Measurements from ENCODE around the gene LRMDA. TPM values are rescaled to one million over a fixed set of nuclear protein-coding genes. Genes with fewer than 3 reads are reported as not detected.

LRMDA gene
- total and polyA plus RNA-seq, 2 donors (not counting 1 experiment from before 2014, with no cell fraction given): 0.12 TPM; not detected in 1

- ChIA-PET CTCF (interaction anchor here (1.3 kb wide), 1 partner anchor 945 kb away, joined by 3 read pairs; no protein-coding TSS in a partner anchor), POLR2A (no interaction called here)
- peaks cover 5% of the 10 kb centered on the region for H3K27me3 Mint-ChIP-seq
- Histone ChIP-seq H3K4me2 (replicated peaks; ENCODE audit: low read depth, low read length, poor library complexity, severe bottlenecking) (no peak overlapping the region), H4K20me1 (ENCODE audit: control insufficient read depth, insufficient read depth, low read length, poor library complexity, severe bottlenecking) (no peaks in the 10 kb centered on the region), H3K36me3 (replicated peaks in 1 of 2; ENCODE audit: control extremely low read depth in 1 of 2, control insufficient read depth in 1 of 2, extremely low read depth in 1 of 2, insufficient read depth in 2 of 2, low read length in 1 of 2) (no peaks in the 10 kb centered on the region), H3K4me3 (ENCODE audit: control extremely low read depth in 1 of 5, extremely low read depth in 1 of 5, insufficient read depth in 1 of 5, low read depth in 2 of 5, low read length in 4 of 5) (no peak overlapping the region), H3K27ac (ENCODE audit: low read length in 2 of 2) (no peak overlapping the region), H3K79me2 (ENCODE audit: control insufficient read depth, insufficient read depth, low read length) (no peaks in the 10 kb centered on the region), H3K4me1 (ENCODE audit: control insufficient read depth in 2 of 2, insufficient read depth in 2 of 2, low read length in 2 of 2) (no peaks in the 10 kb centered on the region), H3K9me3 (ENCODE audit: control extremely low read depth in 1 of 3, control insufficient read depth in 2 of 3, insufficient read depth in 1 of 3, low read length in 2 of 3) (peaks cover 0 to 4% (median 0%) of the 10 kb centered on the region in 3 donors), H2AFZ (ENCODE audit: insufficient read depth, low read depth, low read length, poor library complexity, severe bottlenecking) (no peak overlapping the region), H3K9ac (ENCODE audit: low read length) (no peak overlapping the region), H3K27me3 (replicated peaks in 1 of 4; ENCODE audit: control extremely low read depth in 1 of 4, control insufficient read depth in 3 of 4, insufficient read depth in 4 of 4, low read length in 3 of 4) (no peaks in the 10 kb centered on the region)
- H3K9me3 Mint-ChIP-seq (ENCODE audit: insufficient read depth): no peaks in the 10 kb centered on the region
- intact Hi-C loops (cut with micrococcal nuclease): no loop called here
- H3K27ac Mint-ChIP-seq: no peak overlapping the region
- H3K4me1 Mint-ChIP-seq: no peaks in the 10 kb centered on the region
- 91% methylated on average over 3 of the region's 6 CpGs for WGBS (ENCODE audit: insufficient coverage)
- H3K4me3 Mint-ChIP-seq: no peak overlapping the region
- ATAC-seq (ENCODE audit: low read depth): no peak
- no peak for DNase-seq
- no peak for TF ChIP-seq CTCF (IDR thresholded peaks at IDR 0.05)
- TF ChIP-seq EZH2 (IDR thresholded peaks at IDR 0.05; ENCODE audit: borderline replicate concordance, insufficient read depth, low read depth, low read length, poor library complexity, severe bottlenecking): no peak
Observed at GRCh38 chr10:76040107-76040829, 608.8 kb downstream of the LRMDA start.

GRCh38 chr10:76040830-76041220 is 609.4 kb downstream of the LRMDA start:
- ChIA-PET POLR2A (no interaction called here), CTCF (no interaction called here)
- no peak overlapping the region for H3K9ac ChIP-seq (ENCODE audit: low read length)
- TF ChIP-seq CTCF (IDR thresholded peaks at IDR 0.05): no peak
- TF ChIP-seq EZH2 (IDR thresholded peaks at IDR 0.05; ENCODE audit: borderline replicate concordance, insufficient read depth, low read depth, low read length, poor library complexity, severe bottlenecking): no peak
- no peak overlapping the region for H3K4me2 ChIP-seq (replicated peaks; ENCODE audit: low read depth, low read length, poor library complexity, severe bottlenecking)
- H3K4me3 Mint-ChIP-seq: no peak overlapping the region
- H3K9me3 Mint-ChIP-seq (ENCODE audit: insufficient read depth): no peaks in the 10 kb centered on the region
- intact Hi-C loops (cut with micrococcal nuclease): no loop called here
- no peak for ATAC-seq (ENCODE audit: low read depth)
- no peak overlapping the region for H3K4me3 ChIP-seq (ENCODE audit: control extremely low read depth in 1 of 5, extremely low read depth in 1 of 5, insufficient read depth in 1 of 5, low read depth in 2 of 5, low read length in 4 of 5)
- DNase-seq: no peak
- no peaks in the 10 kb centered on the region for H3K4me1 Mint-ChIP-seq
- H3K36me3 ChIP-seq (replicated peaks in 1 of 2; ENCODE audit: control extremely low read depth in 1 of 2, control insufficient read depth in 1 of 2, extremely low read depth in 1 of 2, insufficient read depth in 2 of 2, low read length in 1 of 2): no peaks in the 10 kb centered on the region
- no peak overlapping the region for H3K27ac Mint-ChIP-seq
- no peaks in the 10 kb centered on the region for H3K4me1 ChIP-seq (ENCODE audit: control insufficient read depth in 2 of 2, insufficient read depth in 2 of 2, low read length in 2 of 2)
- 87% methylated on average over 6 of the region's 6 CpGs for WGBS (ENCODE audit: insufficient coverage)
- peaks cover 5% of the 10 kb centered on the region for H3K27me3 Mint-ChIP-seq
- no peaks in the 10 kb centered on the region for H4K20me1 ChIP-seq (ENCODE audit: control insufficient read depth, insufficient read depth, low read length, poor library complexity, severe bottlenecking)
- peaks cover 0 to 4% (median 0%) of the 10 kb centered on the region in 3 donors for H3K9me3 ChIP-seq (ENCODE audit: control extremely low read depth in 1 of 3, control insufficient read depth in 2 of 3, insufficient read depth in 1 of 3, low read length in 2 of 3)
- H3K79me2 ChIP-seq (ENCODE audit: control insufficient read depth, insufficient read depth, low read length): no peaks in the 10 kb centered on the region
- H3K27me3 ChIP-seq (replicated peaks in 1 of 4; ENCODE audit: control extremely low read depth in 1 of 4, control insufficient read depth in 3 of 4, insufficient read depth in 4 of 4, low read length in 3 of 4): no peaks in the 10 kb centered on the region
- H2AFZ ChIP-seq (ENCODE audit: insufficient read depth, low read depth, low read length, poor library complexity, severe bottlenecking): no peak overlapping the region
- H3K27ac ChIP-seq (ENCODE audit: low read length in 2 of 2): no peak overlapping the region
